Endothelial cell of umbilical vein (primary cell): ENCODE results near the gene TNFRSF1A. TPM values are rescaled to one million over a fixed set of nuclear protein-coding genes. Genes with fewer than 3 reads are reported as not detected.
"Not testable (repeated sequence)": the region's sequence is repeated elsewhere in the genome, so short reads cannot be mapped to it uniquely, and the experiment has no call there.

ENCODE experiments used
- BruUV-seq: library from RNA; stranded (reverse); fragments of 400-500 nt; replicated peaks from 2 replicates; lab custom pipeline; 2021; lab: Mats Ljungman, UMichigan
- CTCF ChIA-PET: fragments of 300-600, 350-600 bp; sonication (Branson Sonifier 250); formaldehyde crosslinking; loops from one replicate; lab custom pipeline; 2021; ENCODE audit warnings: antibody characterized with exemption, inconsistent platforms; lab: Charles Lee
- POLR2A ChIA-PET: fragments of 300-600, 350-600 bp; sonication (Branson Sonifier 250); formaldehyde crosslinking; loops from one replicate; lab custom pipeline; 2021; ENCODE audit warnings: antibody characterized with exemption, inconsistent platforms; lab: Charles Lee
- DNase-seq: peaks from one replicate; pipeline ENCODE4 v3.0.0-alpha.2; 2011; ENCODE audit warnings: low read depth, low spot score
- FAIRE-seq: peaks from 2 replicates; lab custom pipeline; 2011; peaks lifted over from hg19 to GRCh38; lab: Jason Lieb, UNC
- H2AFZ ChIP-seq: 2 replicates; pipeline ENCODE4 v1.6.0; 2012; ENCODE audit warnings: low read depth, low read length, control low read depth, inconsistent platforms
- H3K27ac ChIP-seq: 2 replicates; pipeline ENCODE4 v1.5.1; 2011; ENCODE audit warnings: low read depth, mild to moderate bottlenecking, control low read depth, low read length, moderate library complexity; ENCODE audit not compliant: insufficient read depth
- H3K27me3 ChIP-seq, 2 experiments: 2 replicates each; pipeline versions ENCODE4 v1.6.0 to v1.6.1; 2011; ENCODE audit warnings: low read length in 2 of 2, mixed read lengths in 1 of 2; ENCODE audit not compliant: control insufficient read depth in 2 of 2, insufficient read depth in 2 of 2
- H3K36me3 ChIP-seq, 2 experiments: 2 replicates in 1 of 2; 3 replicates in 1 of 2; pipeline ENCODE4 v1.5.1; 2011; ENCODE audit warnings: low read length in 2 of 2, mild to moderate bottlenecking in 1 of 2, moderate library complexity in 1 of 2; ENCODE audit not compliant: control insufficient read depth in 2 of 2, insufficient read depth in 2 of 2; ENCODE audit errors: extremely low read depth in 1 of 2
- H3K4me1 ChIP-seq: 3 replicates; pipeline ENCODE4 v1.5.1; 2011; ENCODE audit warnings: mild to moderate bottlenecking, low read length; ENCODE audit not compliant: control insufficient read depth, insufficient read depth; ENCODE audit errors: extremely low read depth
- H3K4me2 ChIP-seq: 2 replicates; pipeline ENCODE4 v1.6.1; 2011; ENCODE audit warnings: low read length, control low read depth, mixed read lengths; ENCODE audit not compliant: insufficient read depth
- H3K4me3 ChIP-seq, 3 experiments: fragments of 200-600 bp in 1 of 3; sonication (generic), shearing (Covaris generic) in 1 of 3; replicated peaks in 1 of 3; 2 replicates each; pipeline ENCODE4 v1.5.1; 2011 to 2016; ENCODE audit warnings: control low read depth in 3 of 3, low read length in 3 of 3, mild to moderate bottlenecking in 2 of 3, inconsistent platforms in 1 of 3, low read depth in 1 of 3, moderate library complexity in 1 of 3; ENCODE audit not compliant: insufficient read depth in 1 of 3
- H3K79me2 ChIP-seq: 2 replicates; pipeline ENCODE4 v1.6.0; 2012; ENCODE audit warnings: low read length, inconsistent platforms; ENCODE audit not compliant: control insufficient read depth, insufficient read depth
- H3K9ac ChIP-seq: replicated peaks from 2 replicates; pipeline ENCODE3; 2011; ENCODE audit warnings: low read length, control low read depth; ENCODE audit not compliant: insufficient read depth; ENCODE audit errors: extremely low read depth
- H3K9me1 ChIP-seq: replicated peaks from 3 replicates; pipeline ENCODE4 v1.6.0; 2011; ENCODE audit warnings: mild to moderate bottlenecking, low read length; ENCODE audit not compliant: control insufficient read depth, insufficient read depth; ENCODE audit errors: extremely low read depth
- H3K9me3 ChIP-seq: replicated peaks from 2 replicates; pipeline ENCODE4 v1.5.1; 2012; ENCODE audit warnings: low read length, inconsistent platforms; ENCODE audit not compliant: control insufficient read depth, insufficient read depth
- H4K20me1 ChIP-seq: replicated peaks from 2 replicates; pipeline ENCODE3; 2011; ENCODE audit warnings: mild to moderate bottlenecking, low read length; ENCODE audit not compliant: control insufficient read depth, insufficient read depth; ENCODE audit errors: extremely low read depth
- CTCF ChIP-seq, 2 donors: IDR thresholded peaks; 1 replicate in 1 of 2; 2 replicates in 1 of 2; pipeline ENCODE4 v1.5.1; 2011; ENCODE audit warnings: low read length in 2 of 2, mild to moderate bottlenecking in 2 of 2, moderate library complexity in 2 of 2, control low read depth in 1 of 2, inconsistent platforms in 1 of 2, low read depth in 1 of 2; ENCODE audit not compliant: insufficient read depth in 1 of 2; ENCODE audit errors: extremely low read depth in 1 of 2
- EZH2 ChIP-seq: IDR thresholded peaks from 2 replicates; pipeline ENCODE4 v1.6.1; 2012; ENCODE audit warnings: borderline replicate concordance, low read depth, mild to moderate bottlenecking, moderate library complexity, low read length, inconsistent platforms; ENCODE audit not compliant: severe bottlenecking
- FOS ChIP-seq: IDR thresholded peaks from 2 replicates; pipeline ENCODE4 v1.6.1; 2011; ENCODE audit warnings: mild to moderate bottlenecking, low read length, moderate library complexity, borderline replicate concordance; ENCODE audit not compliant: insufficient read depth
- GATA2 ChIP-seq: IDR thresholded peaks from 2 replicates; pipeline ENCODE4 v1.7.0; 2011; ENCODE audit warnings: low read depth, mild to moderate bottlenecking, moderate library complexity, mixed read lengths, low read length; ENCODE audit not compliant: insufficient read length, insufficient read depth
- JUN ChIP-seq: IDR thresholded peaks from 2 replicates; pipeline ENCODE4 v1.6.1; 2011; ENCODE audit warnings: borderline replicate concordance, low read depth; ENCODE audit not compliant: insufficient read length, insufficient read depth
- MAX ChIP-seq: IDR thresholded peaks from 2 replicates; pipeline ENCODE4 v1.6.1; 2011; ENCODE audit not compliant: insufficient read depth, insufficient read length
- MYC ChIP-seq: IDR thresholded peaks from one replicate; pipeline ENCODE4 v1.6.1; 2011; ENCODE audit warnings: mild to moderate bottlenecking, low read depth, low read length
- POLR2A ChIP-seq: IDR thresholded peaks from 2 replicates; pipeline ENCODE4 v1.6.1; 2012; ENCODE audit warnings: low read depth, mild to moderate bottlenecking, control low read depth, low read length
- POLR2AphosphoS5 ChIP-seq: IDR thresholded peaks from 2 replicates; pipeline ENCODE4 v1.6.1; 2012; ENCODE audit warnings: low read depth, mild to moderate bottlenecking, control low read depth, low read length, moderate library complexity; ENCODE audit not compliant: insufficient read depth
- dilution Hi-C: fragments of 300-500 bp; cut with MboI; formaldehyde crosslinking; loops from one replicate; pipeline ENCODE4 v1.15.0; 2019; ENCODE audit warnings: low sequenced_read_pairs; ENCODE audit not compliant: extremely low pct_ligation_motif_present
- intact Hi-C: fragments of 100-400 bp; cut with micrococcal nuclease; formaldehyde crosslinking; loops from one replicate; pipeline ENCODE4 v1.10.0; 2022
- polyA plus RNA-seq, 4 experiments: library from polyadenylated mRNA; depleted of rRNA in 3 of 4; stranded (reverse) in 3 of 4; unstranded in 1 of 4; fragments of >200 nt; gene quantifications; 2 replicates each; pipeline versions ENCODE4 v1.2.1 to v1.2.3, GENCODE V29; 2011 to 2012; ENCODE audit warnings: missing spikeins in 1 of 4
- total RNA-seq: library from RNA; stranded (reverse); gene quantifications from 2 replicates; pipeline ENCODE4 v1.2.3, GENCODE V29; 2021

The TNFRSF1A gene
- total and polyA plus RNA-seq, 2 donors (not counting 3 experiments of a cell fraction or from before 2014, with no cell fraction given): 86.5 to 98.2 TPM

GRCh38 chr12:6338955-6339354, 2.9 kb downstream of the TNFRSF1A start:
- peak overlapping the region; percentile 69 for H3K27ac ChIP-seq

DNA sequence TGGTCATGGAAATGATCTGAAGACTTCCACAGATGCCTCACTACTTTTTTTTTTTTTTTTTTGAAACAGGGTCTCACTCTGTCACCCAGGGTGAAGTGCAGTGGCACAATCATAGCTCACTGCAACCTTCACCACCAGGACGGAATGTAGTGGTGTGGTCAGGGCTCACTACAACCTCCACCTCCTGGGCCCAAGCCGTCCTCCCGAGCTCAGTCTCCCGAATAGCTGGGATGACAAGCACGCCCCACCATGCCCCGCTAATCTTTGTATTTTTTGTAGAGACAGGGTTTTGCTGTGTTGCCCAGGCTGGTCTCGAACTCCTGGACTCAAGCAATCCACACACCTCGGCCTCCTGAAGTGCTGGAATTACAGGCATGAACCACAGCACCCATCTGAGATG, 3.3 kb downstream of the TNFRSF1A start:
- Histone ChIP-seq H3K79me2 (peaks cover 74% of the 10 kb centered on the region), H3K4me2 (peak overlapping the region; percentile 91), H3K4me1 (peaks cover 57% of the 10 kb centered on the region)
- CTCF ChIA-PET: interaction anchor here (1.1 to 4.5 kb wide), 7 partner anchors 11 to 127 kb away, joined by 4 to 26 read pairs (median 11); partner anchors contain the start of gene LTBR
- H3K9ac ChIP-seq, BruUV-seq, H3K36me3 ChIP-seq, DNase-seq, H3K9me3 ChIP-seq, H3K27ac ChIP-seq, H2AFZ ChIP-seq, H3K4me3 ChIP-seq, H3K27me3 ChIP-seq, H4K20me1 ChIP-seq, H3K9me1 ChIP-seq, FAIRE-seq, dilution Hi-C loops: not testable (repeated sequence)
- POLR2A ChIA-PET: interaction anchor here (0.6 to 1.5 kb wide), 2 partner anchors 15 to 26 kb away, joined by 4 to 6 read pairs; no protein-coding TSS in a partner anchor
- intact Hi-C loops: loop anchor here (5.0 kb wide), 1 partner anchor 129 kb away; no protein-coding TSS in a partner anchor

More at GRCh38 chr12:6338955-6339354, 2.9 kb downstream of the TNFRSF1A start:
- peak; percentile 31 for FAIRE-seq
- peak overlapping the region; percentile 80 for H3K9ac ChIP-seq
- H2AFZ ChIP-seq: no peak overlapping the region
- H3K4me3 ChIP-seq: peak overlapping the region in 2 of 3 experiments; percentile 89 to 98
- no peaks in the 10 kb centered on the region for H3K9me1 ChIP-seq
- intact Hi-C loops: loop anchor here (5.0 kb wide), 1 partner anchor 128 kb away; no protein-coding TSS in a partner anchor
- CTCF ChIA-PET: interaction anchor here (0.8 to 4.5 kb wide), 10 partner anchors 12 to 127 kb away, joined by 3 to 26 read pairs (median 6); partner anchors contain the start of gene LTBR
- DNase-seq: no peak
- no peaks in the 10 kb centered on the region for H4K20me1 ChIP-seq
- TF ChIP-seq FOS (no peak), MYC (no peak), POLR2AphosphoS5 (no peak), POLR2A (no peak), MAX (no peak), EZH2 (no peak), GATA2 (no peak), CTCF (IDR thresholded peaks at IDR 0.05; ENCODE audit: extremely low read depth in 1 of 2, insufficient read depth in 1 of 2, low read depth in 1 of 2, low read length in 2 of 2) (no peak), JUN (no peak)
- H3K79me2 ChIP-seq: peaks cover 70% of the 10 kb centered on the region
- no peaks in the 10 kb centered on the region for H3K9me3 ChIP-seq
- no TSS peak for BruUV-seq
- H3K4me2 ChIP-seq: peak overlapping the region; percentile 91
- H3K4me1 ChIP-seq: peaks cover 57% of the 10 kb centered on the region
- dilution Hi-C loops: no loop called here
- H3K36me3 ChIP-seq: peaks cover 0 to 3% of the 10 kb centered on the region in 2 experiments
- no peaks in the 10 kb centered on the region for H3K27me3 ChIP-seq
- POLR2A ChIA-PET: interaction anchor here (0.6 to 1.5 kb wide), 5 partner anchors 16 to 195 kb away, joined by 3 to 6 read pairs (median 4); no protein-coding TSS in a partner anchor
